Suppressor macrophage (primary cell): Measurements from ENCODE around the gene IRX4.
"Not testable (repeated sequence)": the region's sequence is repeated elsewhere in the genome, so short reads cannot be mapped to it uniquely, and the experiment has no call there.

Source experiments
- DNase-seq, 4 experiments: peaks; one replicate each; pipeline ENCODE4 v3.0.0-alpha.2; 2020 to 2022

Gene IRX4

DNA sequence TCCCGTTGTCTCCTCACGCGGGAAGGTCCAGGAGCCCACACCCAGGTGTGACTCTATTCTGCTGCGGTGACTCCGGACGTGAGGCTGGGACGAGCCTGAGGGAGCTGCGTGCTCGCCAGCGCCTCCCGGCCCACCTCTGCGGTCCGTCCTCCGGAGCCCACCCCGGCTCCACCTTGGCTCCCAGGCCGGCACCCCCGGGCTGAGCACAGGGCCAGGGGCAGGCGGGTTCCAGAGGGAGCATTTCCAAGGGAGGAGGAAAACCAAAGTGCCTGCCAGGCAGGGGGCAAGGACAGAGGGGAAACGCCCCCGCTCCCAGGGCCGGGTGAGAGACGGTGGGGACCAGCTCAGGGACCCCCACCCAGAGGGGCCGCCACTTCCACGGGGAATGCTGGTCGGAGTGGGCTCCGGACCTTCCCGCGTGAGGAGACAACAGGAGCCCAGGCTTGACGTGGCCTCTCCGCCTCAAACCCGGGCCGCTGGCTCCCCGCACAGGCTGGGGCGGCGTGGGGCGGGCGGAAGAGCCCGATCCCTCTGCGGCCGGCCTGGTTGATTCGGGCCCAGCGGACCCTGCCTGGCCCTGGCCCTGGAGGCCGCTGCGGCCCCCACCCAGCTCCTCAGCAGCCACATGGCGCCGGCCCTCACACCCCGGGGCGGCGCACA, 26.0 kb downstream of the IRX4 start:
- no peak for DNase-seq

DNA sequence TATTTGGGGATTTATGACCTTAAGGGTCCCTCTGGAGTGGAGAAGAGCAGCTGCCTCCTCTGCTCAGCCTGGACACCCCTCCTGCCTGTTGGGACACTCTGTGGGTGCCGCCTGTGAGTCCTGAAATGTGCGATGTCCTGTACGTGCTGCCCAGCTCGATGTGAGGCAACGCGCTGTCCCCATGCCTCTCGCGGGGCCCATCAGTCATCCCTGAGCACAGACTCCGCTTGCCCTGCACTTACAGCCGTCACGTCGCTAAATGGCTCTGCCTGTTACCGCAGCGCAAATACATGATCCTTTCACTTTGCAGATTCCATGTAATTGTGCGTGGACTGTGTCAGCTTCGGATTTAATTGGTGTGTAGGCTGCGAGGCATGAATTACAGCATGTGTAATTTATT, 27.1 kb downstream of the IRX4 start:
- no peak for DNase-seq

DNA sequence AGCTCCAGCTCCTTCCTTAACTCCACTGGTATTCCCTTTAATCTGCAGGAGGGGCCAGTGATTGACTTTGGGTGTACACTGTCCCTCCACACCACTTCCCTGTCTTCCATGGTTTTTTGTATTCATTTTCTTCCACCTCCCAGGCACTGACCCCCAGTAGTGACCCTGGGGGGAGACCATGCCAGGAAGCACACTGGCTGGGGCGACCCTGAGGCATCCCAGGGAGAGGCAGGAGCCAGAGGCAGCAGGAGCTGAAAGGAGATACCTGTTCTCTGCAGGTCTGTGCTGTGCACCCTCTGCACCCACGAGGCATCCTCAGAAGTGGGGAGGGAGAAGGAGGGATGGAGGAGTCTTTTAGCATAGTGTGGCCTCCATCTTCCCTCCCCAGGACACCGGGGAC, 27.6 kb downstream of the IRX4 start:
- DNase-seq, result no peak

- no peak for DNase-seq
These were observed 29.2 kb downstream of the IRX4 start for GRCh38 chr5:1853531-1853930.

- no peak for DNase-seq
These were observed 30.3 kb downstream of the IRX4 start for GRCh38 chr5:1852324-1852947.

DNA sequence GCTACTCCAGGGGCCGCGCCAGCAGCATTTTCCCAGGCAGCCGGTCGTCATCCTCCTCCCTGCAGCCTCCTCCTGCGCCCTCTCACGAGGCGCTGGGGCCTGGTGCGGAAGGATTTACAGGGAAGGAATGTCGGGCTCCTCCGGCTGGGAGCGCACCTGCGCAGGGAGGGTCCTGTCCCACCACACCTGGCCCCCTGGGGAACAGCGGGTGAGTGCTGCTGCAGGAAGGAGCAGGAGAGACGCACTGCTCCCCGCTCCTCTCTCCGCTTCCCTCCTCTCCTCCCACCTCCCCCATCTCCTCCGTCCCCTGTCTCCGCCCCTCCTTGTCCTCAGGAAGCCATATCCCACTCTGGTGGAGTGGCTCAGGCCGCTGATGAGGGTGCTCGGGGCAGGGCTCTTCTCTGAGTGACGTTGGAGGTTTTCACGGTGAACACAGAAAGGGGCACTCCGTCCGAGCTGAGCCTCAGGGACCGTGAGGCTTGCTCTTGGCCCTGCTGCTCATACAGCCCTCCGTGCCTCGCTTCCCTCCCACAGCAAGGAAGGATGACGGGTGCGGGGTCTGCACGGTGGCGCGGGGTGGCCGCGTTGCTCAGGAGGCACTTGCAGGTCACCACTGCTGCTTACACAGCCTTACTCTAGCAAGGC, 31.3 kb downstream of the IRX4 start:
- no peak for DNase-seq

DNA sequence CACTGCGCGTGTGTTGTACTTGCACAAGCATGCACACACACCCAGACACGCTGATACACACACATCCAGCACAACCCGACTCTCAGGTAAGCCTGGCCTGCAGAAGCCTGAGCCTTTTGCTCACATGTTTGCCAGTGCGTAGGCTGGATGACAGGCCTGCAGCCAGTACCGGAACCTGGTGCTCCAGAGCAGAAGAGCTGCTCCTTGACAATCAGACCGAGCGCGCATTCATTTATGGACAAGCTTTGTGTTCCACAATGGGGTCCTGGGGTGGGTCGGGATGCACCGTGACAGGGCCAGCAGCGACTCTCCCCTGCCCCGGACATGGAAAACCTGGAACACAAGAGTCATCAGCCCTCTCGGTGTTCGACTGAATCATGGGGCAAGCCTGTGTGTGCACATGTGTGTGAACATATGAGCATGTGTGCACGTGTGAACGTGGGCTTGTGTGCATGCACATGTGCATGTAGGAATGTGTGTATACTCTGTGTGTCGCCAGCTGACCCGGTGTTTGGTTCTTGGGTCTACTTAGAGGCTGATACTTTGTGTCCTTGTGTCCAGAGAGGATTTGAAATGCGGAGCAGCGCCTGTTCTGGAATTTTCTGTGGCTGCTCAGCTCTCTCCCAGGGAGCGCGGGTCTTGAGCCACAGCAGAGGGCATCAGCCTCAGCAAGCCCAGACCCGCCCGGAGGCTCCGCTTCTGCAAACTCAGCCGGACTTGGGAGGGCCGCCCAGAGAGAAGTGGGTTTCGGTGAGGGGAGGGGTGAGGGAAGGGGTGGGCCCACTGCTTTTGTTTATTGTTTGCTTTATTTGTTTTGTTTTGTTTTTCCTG, 32.2 kb downstream of the IRX4 start:
- DNase-seq, result no peak

GRCh38 chr5:1847611-1848010, 35.1 kb downstream of the IRX4 start:
- DNase-seq, result no peak

DNA sequence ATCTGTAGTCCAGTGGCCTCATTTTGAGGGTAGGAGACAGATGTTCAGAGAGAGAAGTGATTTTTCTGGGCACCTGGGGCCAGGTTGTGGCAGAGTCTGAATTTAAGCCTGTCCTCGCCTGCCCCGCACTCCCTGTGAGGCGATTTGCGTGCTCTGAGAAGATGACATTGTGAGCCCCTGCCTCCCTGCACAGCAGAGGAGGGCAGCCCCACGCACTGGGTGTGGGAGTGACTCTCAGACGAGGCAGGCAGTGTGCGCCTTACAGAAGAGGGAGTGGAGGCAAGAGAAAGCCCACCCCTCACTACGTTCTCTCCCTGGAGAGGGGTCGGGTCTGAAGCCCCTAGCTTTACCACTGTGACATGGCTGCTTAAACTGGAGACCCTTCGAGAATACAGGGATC, 35.7 kb downstream of the IRX4 start:
- no peak for DNase-seq

GRCh38 chr5:1846583-1846982, 36.1 kb downstream of the IRX4 start:
- no peak for DNase-seq

- DNase-seq, result no peak
These were observed 37.0 kb downstream of the IRX4 start for GRCh38 chr5:1845696-1846095.

DNA sequence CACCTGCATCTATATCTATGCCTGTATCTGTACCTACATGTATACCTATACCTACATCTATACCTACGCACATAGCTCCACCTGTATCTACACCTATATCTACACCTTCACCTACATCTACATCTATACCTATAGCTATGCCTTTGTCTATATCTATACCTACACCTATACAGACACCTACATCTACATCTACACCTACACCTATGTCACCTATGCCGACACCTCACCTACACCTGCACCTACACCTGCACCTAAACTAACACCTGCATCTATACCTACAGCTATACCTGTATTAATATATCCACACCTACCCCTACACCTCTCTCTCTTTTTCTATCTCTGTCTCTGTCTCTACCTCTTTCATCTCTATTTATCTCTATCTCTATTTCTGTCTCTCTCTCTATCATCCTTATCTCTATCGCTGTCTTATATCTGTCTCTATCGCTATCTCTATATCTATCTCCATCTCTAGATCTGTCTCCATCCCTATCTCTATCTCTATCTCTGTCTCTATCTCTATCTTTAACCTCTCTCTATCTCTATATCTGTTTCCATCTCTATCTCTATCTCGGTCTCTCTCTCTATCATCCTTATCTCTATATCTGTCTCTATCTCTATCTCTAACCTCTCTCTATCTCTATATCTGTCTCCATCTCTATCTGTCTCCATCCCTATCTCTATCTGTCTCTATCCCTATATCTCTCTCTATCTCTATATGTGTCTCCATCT, 37.9 kb downstream of the IRX4 start:
- no peak for DNase-seq

DNA sequence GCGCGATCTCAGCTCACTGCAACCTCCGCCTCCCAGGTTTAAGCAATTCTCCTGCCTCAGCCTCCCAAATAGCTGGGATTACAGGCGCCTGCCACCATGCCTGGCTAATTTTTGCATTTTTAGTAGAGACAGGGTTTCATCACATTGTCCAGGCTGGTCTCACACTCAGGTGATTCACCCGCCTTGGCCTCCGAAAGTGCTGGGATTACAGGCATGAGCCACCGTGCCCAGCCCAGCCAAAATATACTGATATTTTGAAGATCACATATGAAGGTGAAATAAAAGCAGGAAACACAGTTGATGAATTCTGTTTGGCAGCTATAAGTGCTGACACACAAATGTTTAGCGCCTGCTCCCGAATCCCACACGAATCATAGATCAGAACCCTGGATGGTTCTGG, 39.0 kb downstream of the IRX4 start:
- DNase-seq, result not testable (repeated sequence)

- DNase-seq, result no peak
These were observed 40.5 kb downstream of the IRX4 start for GRCh38 chr5:1842004-1842819.

- no peak for DNase-seq
These were observed 41.8 kb downstream of the IRX4 start for GRCh38 chr5:1840741-1841521.

DNA sequence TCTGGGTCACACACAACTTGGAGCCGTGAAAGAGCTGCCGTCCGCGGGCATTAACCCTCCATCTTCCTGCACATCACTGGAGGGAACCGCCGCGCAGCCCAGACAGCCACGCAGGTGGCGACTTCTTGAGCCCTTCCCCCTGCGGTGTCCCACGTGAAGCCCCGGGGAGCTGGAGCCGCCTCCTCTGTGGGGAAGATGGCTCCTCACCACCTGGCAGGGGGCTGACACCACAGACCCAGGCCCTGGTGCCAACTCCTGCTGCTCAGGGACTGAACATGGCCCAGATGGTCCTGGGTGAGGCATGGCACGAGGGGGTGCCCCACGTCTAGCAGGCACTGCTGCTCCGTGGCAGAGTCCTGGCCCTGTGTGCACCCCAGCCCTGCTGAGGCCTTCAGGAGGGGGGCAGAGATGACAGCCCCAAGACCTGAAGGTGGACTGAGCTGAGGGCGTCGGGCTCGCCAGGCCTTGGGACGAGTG, 42.6 kb downstream of the IRX4 start:
- no peak for DNase-seq

- DNase-seq, result no peak
These were observed 44.7 kb downstream of the IRX4 start for GRCh38 chr5:1838013-1838412.

DNA sequence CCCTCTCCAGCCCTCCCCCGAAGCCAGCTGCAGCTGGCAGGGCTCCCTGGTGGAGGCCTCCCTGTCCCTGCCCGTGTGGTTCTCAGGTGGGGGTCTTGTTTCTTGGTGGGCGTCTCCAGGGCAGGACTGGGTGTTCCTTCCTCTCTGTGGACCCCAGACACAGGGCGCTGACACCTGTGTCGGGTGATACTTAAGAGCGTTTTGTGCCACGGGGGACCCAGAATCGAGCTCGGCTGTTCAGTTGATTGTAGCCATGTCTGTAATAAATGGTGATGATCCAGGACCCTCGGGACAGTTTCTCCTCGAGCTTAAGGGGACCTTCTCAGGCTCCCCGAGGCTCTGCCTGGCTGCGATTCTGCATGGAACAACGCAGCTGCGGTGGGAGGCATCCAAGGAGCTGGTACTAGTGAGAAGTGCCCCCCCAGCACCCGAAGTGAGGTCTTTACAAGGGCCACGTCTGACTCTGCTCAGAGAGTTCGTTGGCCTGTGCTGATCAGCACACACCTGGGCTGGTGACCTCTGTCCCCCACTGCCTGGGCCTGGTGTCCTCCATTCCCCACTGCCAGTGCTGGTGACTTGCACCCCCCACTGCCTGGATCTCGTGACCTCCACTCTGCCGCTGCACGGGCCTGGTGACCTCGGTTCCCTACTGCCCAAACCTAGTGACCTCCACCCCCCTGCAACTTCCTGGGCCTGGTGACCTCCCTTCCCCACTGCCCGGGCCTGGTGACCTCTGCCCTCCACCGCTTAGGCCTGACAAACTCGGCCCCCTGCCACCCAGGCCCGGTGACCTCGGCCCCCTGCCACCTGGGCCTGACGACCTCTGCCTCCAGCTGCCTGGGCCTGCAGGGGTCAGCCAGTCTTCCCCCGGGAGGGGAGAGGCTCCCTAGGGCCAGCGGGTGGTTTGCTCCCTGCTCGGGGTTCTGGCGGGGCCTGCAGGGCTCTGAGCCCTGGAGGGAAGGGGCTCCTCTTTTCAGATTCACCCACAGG, 45.5 kb downstream of the IRX4 start:
- DNase-seq, result no peak

- no peak for DNase-seq
These were observed 46.4 kb downstream of the IRX4 start for GRCh38 chr5:1836176-1836890.
